Smooth muscle cell (in vitro differentiated cells): ENCODE results near the gene TMEM184B. TPM values are rescaled to one million over a fixed set of nuclear protein-coding genes. Genes with fewer than 3 reads are reported as not detected.

Experiments
- DNase-seq: peaks from one replicate; lab custom pipeline; 2025; ENCODE audit not compliant: unreplicated experiment; lab: John Stamatoyannopoulos, UW
- H2AFZ ChIP-seq: fragments of 200-600 bp; sonication (generic); 2 replicates; pipeline ENCODE4 v1.6.0; 2016; ENCODE audit warnings: antibody characterized with exemption, low read depth, mild to moderate bottlenecking
- H3F3A ChIP-seq: fragments of 200-600 bp; sonication (generic); 2 replicates; pipeline ENCODE4 v1.6.0; 2017; ENCODE audit warnings: antibody characterized with exemption, low read depth
- H3K27ac ChIP-seq: fragments of 200-600 bp; sonication (generic); 2 replicates; pipeline ENCODE4 v1.5.1; 2016; ENCODE audit warnings: low read depth, mild to moderate bottlenecking
- H3K27me3 ChIP-seq: fragments of 200-600 bp; sonication (generic); 2 replicates; pipeline ENCODE4 v1.6.1; 2016; ENCODE audit warnings: low read depth, mild to moderate bottlenecking
- H3K36me3 ChIP-seq: fragments of 200-600 bp; sonication (generic); 2 replicates; pipeline ENCODE4 v1.5.1; 2016; ENCODE audit warnings: low read depth
- H3K4me1 ChIP-seq: fragments of 200-600 bp; sonication (generic); 2 replicates; pipeline ENCODE4 v1.5.1; 2016; ENCODE audit warnings: low read depth
- H3K4me2 ChIP-seq: fragments of 200-600 bp; sonication (generic); 2 replicates; pipeline ENCODE4 v1.6.0; 2016; ENCODE audit warnings: mild to moderate bottlenecking
- H3K4me3 ChIP-seq: fragments of 200-600 bp; sonication (generic); 2 replicates; pipeline ENCODE4 v1.5.1; 2016; ENCODE audit warnings: mild to moderate bottlenecking
- H3K79me2 ChIP-seq: fragments of 200-600 bp; sonication (generic); 2 replicates; pipeline ENCODE4 v1.6.0; 2016; ENCODE audit warnings: low read depth, mild to moderate bottlenecking
- H3K9ac ChIP-seq: fragments of 200-600 bp; sonication (generic); 2 replicates; pipeline ENCODE4 v1.6.0; 2016; ENCODE audit warnings: low read depth
- H3K9me3 ChIP-seq: fragments of 200-600 bp; sonication (generic); replicated peaks from 2 replicates; pipeline ENCODE4 v1.5.1; 2016; ENCODE audit warnings: low read depth
- H4K20me1 ChIP-seq: fragments of 200-600 bp; sonication (generic); 2 replicates; pipeline ENCODE4 v1.6.0; 2016; ENCODE audit warnings: low read depth
- WGBS: methylation state at CpG from one replicate; pipeline ENCODE4 v1.1.7; 2016; ENCODE audit warnings: low lambda C conversion rate; 5-methylcytosine and 5-hydroxymethylcytosine counted together
- polyA plus RNA-seq: library from polyadenylated mRNA; unstranded; fragments of >200 nt; fragmentation: Nextera tagmentation; extraction: Ambion mirVana; gene quantifications from 2 replicates; pipeline ENCODE4 v1.2.1, GENCODE V29; 2016
- total RNA-seq: library from RNA; depleted of rRNA; stranded (reverse); fragments of >200 nt; gene quantifications from 2 replicates; pipeline ENCODE4 v1.2.3, GENCODE V29; 2014
- TF ChIP-seq, protein P1 (sequence below): fragments of 200-600 bp; sonication (generic); IDR thresholded peaks from 2 replicates; pipeline ENCODE4 v1.5.1; 2017; ENCODE audit warnings: borderline replicate concordance, mild to moderate bottlenecking, antibody characterized with exemption; ENCODE audit not compliant: insufficient read depth, poor library complexity, severe bottlenecking

The TMEM184B gene
- total and polyA plus RNA-seq, 2 experiments from 2014 or later, result 34.1 to 96.3 TPM

- Histone ChIP-seq H3K4me3 (no peak overlapping the region), H3K9me3 (no peaks in the 10 kb centered on the region), H3K27ac (peak overlapping the region; percentile 98), H3K4me2 (peak overlapping the region; percentile 61), H3F3A (peaks cover 10% of the 10 kb centered on the region), H3K27me3 (no peaks in the 10 kb centered on the region), H4K20me1 (peaks cover 12% of the 10 kb centered on the region), H3K4me1 (peaks cover 21% of the 10 kb centered on the region), H2AFZ (no peak overlapping the region), H3K9ac (peak overlapping the region; percentile 91), H3K79me2 (no peaks in the 10 kb centered on the region), H3K36me3 (no peaks in the 10 kb centered on the region)
- peak; percentile 72 for DNase-seq
- TF ChIP-seq, protein P1, sequence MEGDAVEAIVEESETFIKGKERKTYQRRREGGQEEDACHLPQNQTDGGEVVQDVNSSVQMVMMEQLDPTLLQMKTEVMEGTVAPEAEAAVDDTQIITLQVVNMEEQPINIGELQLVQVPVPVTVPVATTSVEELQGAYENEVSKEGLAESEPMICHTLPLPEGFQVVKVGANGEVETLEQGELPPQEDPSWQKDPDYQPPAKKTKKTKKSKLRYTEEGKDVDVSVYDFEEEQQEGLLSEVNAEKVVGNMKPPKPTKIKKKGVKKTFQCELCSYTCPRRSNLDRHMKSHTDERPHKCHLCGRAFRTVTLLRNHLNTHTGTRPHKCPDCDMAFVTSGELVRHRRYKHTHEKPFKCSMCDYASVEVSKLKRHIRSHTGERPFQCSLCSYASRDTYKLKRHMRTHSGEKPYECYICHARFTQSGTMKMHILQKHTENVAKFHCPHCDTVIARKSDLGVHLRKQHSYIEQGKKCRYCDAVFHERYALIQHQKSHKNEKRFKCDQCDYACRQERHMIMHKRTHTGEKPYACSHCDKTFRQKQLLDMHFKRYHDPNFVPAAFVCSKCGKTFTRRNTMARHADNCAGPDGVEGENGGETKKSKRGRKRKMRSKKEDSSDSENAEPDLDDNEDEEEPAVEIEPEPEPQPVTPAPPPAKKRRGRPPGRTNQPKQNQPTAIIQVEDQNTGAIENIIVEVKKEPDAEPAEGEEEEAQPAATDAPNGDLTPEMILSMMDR, result no peak
- WGBS, result 35% methylated on average over 24 of the region's 25 CpGs
These were observed 53.9 kb downstream of the TMEM184B start for GRCh38 chr22:38218661-38219622.

DNA sequence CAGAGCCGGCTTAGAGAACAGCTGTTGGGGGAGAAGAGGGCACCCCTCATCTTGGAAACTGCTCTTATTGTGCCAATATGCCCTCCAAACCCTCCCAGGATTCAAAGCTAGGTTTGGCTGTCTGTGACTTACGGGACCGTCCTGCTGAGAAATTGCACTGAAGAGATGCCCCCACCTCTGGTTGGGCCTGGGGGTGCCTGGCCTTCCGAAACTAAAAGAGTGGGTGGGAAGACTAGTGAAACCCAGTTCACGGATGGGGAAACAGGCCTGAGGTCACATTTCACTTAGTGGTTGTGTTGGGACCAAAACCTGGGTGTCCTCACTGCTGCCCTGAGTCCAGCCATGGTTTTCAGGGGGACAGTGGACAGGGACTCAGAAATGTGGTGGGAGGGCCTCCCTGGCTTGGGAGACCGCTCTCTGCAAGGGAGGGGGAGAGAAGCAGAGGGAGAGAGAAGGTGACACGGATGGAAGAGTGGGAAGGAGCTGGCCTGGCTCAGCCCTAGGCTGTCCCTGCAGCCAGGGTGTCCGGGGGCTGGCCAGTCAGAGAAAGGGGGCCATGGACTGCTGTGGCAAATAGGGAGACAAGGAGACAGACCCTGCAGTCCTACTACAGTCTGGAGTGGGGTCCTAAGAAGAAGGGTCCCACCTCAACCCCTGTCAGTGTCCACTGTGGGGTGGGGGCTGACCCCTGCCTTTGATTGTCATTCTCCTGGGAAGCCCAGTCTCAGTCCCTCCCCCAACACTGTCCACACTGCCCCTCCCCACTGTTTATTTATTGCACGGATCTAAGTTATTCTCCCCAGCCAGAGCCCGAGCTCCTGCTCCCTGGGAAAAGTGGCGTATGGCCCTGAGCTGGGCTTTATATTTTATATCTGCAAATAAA is 57.4 kb downstream of the TMEM184B start:
- Histone ChIP-seq H3F3A (peaks cover 13% of the 10 kb centered on the region), H3K9me3 (no peaks in the 10 kb centered on the region), H3K4me3 (no peak overlapping the region), H3K27me3 (no peaks in the 10 kb centered on the region), H3K4me2 (peak overlapping the region; percentile 73), H4K20me1 (peaks cover 48% of the 10 kb centered on the region), H3K79me2 (peaks cover 15% of the 10 kb centered on the region), H3K36me3 (no peaks in the 10 kb centered on the region), H2AFZ (no peak overlapping the region), H3K4me1 (peaks cover 22% of the 10 kb centered on the region), H3K27ac (peak overlapping the region; percentile 24), H3K9ac (no peak overlapping the region)
- TF ChIP-seq, protein P1, result no peak
- no peak for DNase-seq
- 75% methylated on average over 11 of the region's 11 CpGs for WGBS

GRCh38 chr22:38214302-38215056 is 58.3 kb downstream of the TMEM184B start:
- peaks cover 57% of the 10 kb centered on the region for H4K20me1 ChIP-seq
- H3K27me3 ChIP-seq, result no peaks in the 10 kb centered on the region
- peaks cover 20% of the 10 kb centered on the region for H3K4me1 ChIP-seq
- H3F3A ChIP-seq, result peaks cover 13% of the 10 kb centered on the region
- H3K36me3 ChIP-seq, result no peaks in the 10 kb centered on the region
- H3K4me2 ChIP-seq, result peak overlapping the region; percentile 73
- H3K9ac ChIP-seq, result no peak overlapping the region
- TF ChIP-seq, protein P1, result no peak
- 37% methylated on average over 48 of the region's 81 CpGs for WGBS
- H3K9me3 ChIP-seq, result no peaks in the 10 kb centered on the region
- H3K4me3 ChIP-seq, result peak overlapping the region; percentile 23
- peaks cover 15% of the 10 kb centered on the region for H3K79me2 ChIP-seq
- no peak overlapping the region for H2AFZ ChIP-seq
- peak overlapping the region; percentile 19 for H3K27ac ChIP-seq
- DNase-seq, result peak; percentile 42
